Measurements from ENCODE around the gene RHBDL2.

DNA sequence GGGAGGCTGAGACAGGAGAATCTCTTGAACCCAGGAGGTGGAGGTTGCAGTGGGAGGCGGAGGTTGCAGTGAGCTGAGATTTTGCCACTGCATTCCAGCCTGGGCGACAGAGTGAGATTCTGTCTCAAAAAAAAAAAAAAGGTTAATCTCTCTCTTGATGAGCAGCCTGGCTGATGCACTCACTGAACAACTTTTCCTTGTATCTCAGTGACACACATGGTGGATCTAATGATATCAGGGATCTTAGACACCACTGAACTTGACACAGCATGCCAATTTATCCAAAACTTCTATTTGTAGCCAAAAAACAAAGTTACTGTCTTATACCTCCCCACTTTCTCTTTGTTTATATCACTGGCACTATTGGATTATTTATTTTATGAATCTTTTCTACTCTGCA lies 16.2 kb downstream of the RHBDL2 start:
- no peak for TF ChIP-seq POLR2AphosphoS5 (IDR thresholded peaks at IDR 0.05)
- no peak for TF ChIP-seq TAF1 (IDR thresholded peaks at IDR 0.05; ENCODE audit: low read depth)
- TF ChIP-seq, protein P1, sequence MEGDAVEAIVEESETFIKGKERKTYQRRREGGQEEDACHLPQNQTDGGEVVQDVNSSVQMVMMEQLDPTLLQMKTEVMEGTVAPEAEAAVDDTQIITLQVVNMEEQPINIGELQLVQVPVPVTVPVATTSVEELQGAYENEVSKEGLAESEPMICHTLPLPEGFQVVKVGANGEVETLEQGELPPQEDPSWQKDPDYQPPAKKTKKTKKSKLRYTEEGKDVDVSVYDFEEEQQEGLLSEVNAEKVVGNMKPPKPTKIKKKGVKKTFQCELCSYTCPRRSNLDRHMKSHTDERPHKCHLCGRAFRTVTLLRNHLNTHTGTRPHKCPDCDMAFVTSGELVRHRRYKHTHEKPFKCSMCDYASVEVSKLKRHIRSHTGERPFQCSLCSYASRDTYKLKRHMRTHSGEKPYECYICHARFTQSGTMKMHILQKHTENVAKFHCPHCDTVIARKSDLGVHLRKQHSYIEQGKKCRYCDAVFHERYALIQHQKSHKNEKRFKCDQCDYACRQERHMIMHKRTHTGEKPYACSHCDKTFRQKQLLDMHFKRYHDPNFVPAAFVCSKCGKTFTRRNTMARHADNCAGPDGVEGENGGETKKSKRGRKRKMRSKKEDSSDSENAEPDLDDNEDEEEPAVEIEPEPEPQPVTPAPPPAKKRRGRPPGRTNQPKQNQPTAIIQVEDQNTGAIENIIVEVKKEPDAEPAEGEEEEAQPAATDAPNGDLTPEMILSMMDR (IDR thresholded peaks at IDR 0.05; ENCODE audit: poor library complexity, severe bottlenecking), result no peak
- no peak for TF ChIP-seq EZH2 (IDR thresholded peaks at IDR 0.05; ENCODE audit: borderline replicate concordance, insufficient read depth, low read length, poor library complexity, severe bottlenecking)
- TF ChIP-seq, protein P2, sequence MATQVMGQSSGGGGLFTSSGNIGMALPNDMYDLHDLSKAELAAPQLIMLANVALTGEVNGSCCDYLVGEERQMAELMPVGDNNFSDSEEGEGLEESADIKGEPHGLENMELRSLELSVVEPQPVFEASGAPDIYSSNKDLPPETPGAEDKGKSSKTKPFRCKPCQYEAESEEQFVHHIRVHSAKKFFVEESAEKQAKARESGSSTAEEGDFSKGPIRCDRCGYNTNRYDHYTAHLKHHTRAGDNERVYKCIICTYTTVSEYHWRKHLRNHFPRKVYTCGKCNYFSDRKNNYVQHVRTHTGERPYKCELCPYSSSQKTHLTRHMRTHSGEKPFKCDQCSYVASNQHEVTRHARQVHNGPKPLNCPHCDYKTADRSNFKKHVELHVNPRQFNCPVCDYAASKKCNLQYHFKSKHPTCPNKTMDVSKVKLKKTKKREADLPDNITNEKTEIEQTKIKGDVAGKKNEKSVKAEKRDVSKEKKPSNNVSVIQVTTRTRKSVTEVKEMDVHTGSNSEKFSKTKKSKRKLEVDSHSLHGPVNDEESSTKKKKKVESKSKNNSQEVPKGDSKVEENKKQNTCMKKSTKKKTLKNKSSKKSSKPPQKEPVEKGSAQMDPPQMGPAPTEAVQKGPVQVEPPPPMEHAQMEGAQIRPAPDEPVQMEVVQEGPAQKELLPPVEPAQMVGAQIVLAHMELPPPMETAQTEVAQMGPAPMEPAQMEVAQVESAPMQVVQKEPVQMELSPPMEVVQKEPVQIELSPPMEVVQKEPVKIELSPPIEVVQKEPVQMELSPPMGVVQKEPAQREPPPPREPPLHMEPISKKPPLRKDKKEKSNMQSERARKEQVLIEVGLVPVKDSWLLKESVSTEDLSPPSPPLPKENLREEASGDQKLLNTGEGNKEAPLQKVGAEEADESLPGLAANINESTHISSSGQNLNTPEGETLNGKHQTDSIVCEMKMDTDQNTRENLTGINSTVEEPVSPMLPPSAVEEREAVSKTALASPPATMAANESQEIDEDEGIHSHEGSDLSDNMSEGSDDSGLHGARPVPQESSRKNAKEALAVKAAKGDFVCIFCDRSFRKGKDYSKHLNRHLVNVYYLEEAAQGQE (IDR thresholded peaks at IDR 0.05; ENCODE audit: borderline replicate concordance), result no peak
